Activated CD4-positive, alpha-beta T cell treated with anti-CD3 and anti-CD28 coated beads for 36 hours (primary cell): Measurements from ENCODE around the gene TM2D3. TPM values are rescaled to one million over a fixed set of nuclear protein-coding genes. Genes with fewer than 3 reads are reported as not detected.
"Not testable (repeated sequence)": the region's sequence is repeated elsewhere in the genome, so short reads cannot be mapped to it uniquely, and the experiment has no call there.

Experiments used
- ATAC-seq: fragments of 200-7000 bp; cut with Tn5 transposase; one replicate; pipeline ENCODE4 v1.10.0; 2021; ENCODE audit warnings: mild to moderate bottlenecking, moderate library complexity
- CTCF ChIA-PET: fragments of 350-600 bp; sonication (Branson Sonifier 250); formaldehyde crosslinking; loops from one replicate; lab custom pipeline; 2021; ENCODE audit warnings: antibody characterized with exemption; lab: Charles Lee
- POLR2A ChIA-PET: fragments of 350-600 bp; sonication (Branson Sonifier 250); formaldehyde crosslinking; loops from one replicate; lab custom pipeline; 2021; ENCODE audit warnings: antibody characterized with exemption, inconsistent platforms; lab: Charles Lee
- DNase-seq: peaks from one replicate; pipeline ENCODE4 v3.0.0-alpha.2; 2020
- H3K27ac Mint-ChIP-seq: one replicate; pipeline ENCODE4 v1.8.0; 2021; ENCODE audit warnings: mixed read lengths
- H3K27me3 Mint-ChIP-seq: one replicate; pipeline ENCODE4 v1.8.0; 2021; ENCODE audit warnings: mixed read lengths
- H3K36me3 Mint-ChIP-seq: one replicate; pipeline ENCODE4 v1.8.0; 2021; ENCODE audit warnings: low read depth, mixed read lengths
- H3K4me1 Mint-ChIP-seq: one replicate; pipeline ENCODE4 v1.8.0; 2021; ENCODE audit warnings: mixed read lengths
- H3K4me3 Mint-ChIP-seq: one replicate; pipeline ENCODE4 v1.8.0; 2021; ENCODE audit warnings: mild to moderate bottlenecking, moderate library complexity, mixed read lengths
- H3K9me3 Mint-ChIP-seq: one replicate; pipeline ENCODE4 v1.8.0; 2021; ENCODE audit warnings: low read depth, mixed read lengths
- intact Hi-C, 2 experiments: fragments of 100-400 bp; cut with DNase I in 1 of 2; cut with micrococcal nuclease in 1 of 2; formaldehyde crosslinking; loops; one replicate each; pipeline versions ENCODE4 v1.14.2 to v1.15.1; 2022 to 2024; cut with DNase I, micrococcal nuclease
- total RNA-seq, 2 experiments: library from RNA; stranded (reverse); gene quantifications; one replicate each; pipeline ENCODE4 v1.2.3, GENCODE V29; 2021

The TM2D3 gene
- total RNA-seq, 2 experiments from 2014 or later: 34.3 to 35.9 TPM

DNA sequence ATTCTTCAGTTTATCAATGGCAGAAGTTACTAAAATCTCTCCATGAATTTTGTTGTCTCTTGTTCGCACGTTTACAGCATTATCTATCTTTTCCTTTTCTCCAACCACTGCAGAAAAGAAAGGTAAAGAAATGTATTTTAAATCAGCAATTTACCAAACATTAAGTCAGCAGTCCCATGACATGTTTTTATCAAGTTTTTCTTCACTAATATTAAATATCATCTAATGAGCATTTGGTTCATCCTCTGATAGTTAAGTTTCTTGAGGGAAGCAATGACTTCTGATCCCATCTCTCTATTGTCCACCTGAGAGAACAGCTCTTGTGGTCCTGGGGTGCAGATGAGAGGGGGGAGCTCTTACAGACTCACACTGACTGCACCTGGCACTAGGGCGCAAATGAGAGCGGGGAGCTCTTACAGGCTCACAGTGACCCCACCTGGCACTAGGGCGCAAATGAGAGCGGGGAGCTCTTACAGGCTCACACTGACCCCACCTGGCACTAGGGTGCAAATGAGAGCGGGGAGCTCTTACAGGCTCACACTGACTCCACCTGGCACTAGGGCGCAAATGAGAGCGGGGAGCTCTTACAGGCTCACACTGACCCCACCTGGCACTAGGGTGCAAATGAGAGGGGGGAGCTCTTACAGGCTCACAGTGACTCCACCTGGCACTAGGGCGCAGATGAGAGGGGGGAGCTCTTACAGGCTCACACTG lies 2.6 kb upstream of the TM2D3 start:
- CTCF ChIA-PET: interaction anchor here (2.3 kb wide), 1 partner anchor 14 kb away, joined by 15 read pairs; no protein-coding TSS in a partner anchor
- ATAC-seq, H3K27me3 Mint-ChIP-seq, POLR2A ChIA-PET, H3K4me3 Mint-ChIP-seq, H3K9me3 Mint-ChIP-seq: not testable (repeated sequence)
- intact Hi-C loops: loop anchor here in 1 of 2 experiments (5.0 kb wide), 1 partner anchor 1057 kb away; no protein-coding TSS in a partner anchor
- Mint-ChIP-seq H3K36me3 (peaks cover 15% of the 10 kb centered on the region), H3K4me1 (peaks cover 28% of the 10 kb centered on the region), H3K27ac (peak overlapping the region; percentile 75)
- DNase-seq: peak; percentile 36

DNA sequence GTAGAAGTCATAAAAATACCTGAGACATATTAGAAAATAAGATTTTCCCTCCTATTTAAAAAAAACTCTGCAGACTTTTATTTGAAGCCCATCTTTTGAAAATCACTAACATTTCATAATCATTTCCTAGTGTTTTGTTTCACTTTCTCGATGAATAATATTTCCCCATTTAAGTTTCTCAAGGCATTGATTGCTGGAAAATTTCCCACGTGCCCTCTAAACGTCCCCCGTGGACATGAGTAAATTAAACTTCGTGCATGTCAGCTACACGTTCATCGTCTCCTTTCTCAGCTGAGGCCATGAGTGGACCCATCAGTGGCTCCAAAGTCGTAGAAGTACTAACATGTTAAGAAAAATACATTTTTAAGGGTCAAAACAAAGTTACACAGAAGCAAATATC lies 2.0 kb upstream of the TM2D3 start:
- ATAC-seq (no peak), DNase-seq (no peak)
- Mint-ChIP-seq H3K36me3 (peaks cover 20% of the 10 kb centered on the region), H3K4me3 (no peak overlapping the region), H3K27ac (peak overlapping the region; percentile 75), H3K27me3 (no peaks in the 10 kb centered on the region), H3K4me1 (peaks cover 34% of the 10 kb centered on the region), H3K9me3 (no peaks in the 10 kb centered on the region)
- CTCF ChIA-PET: interaction anchor here (2.3 kb wide), 1 partner anchor 13 kb away, joined by 15 read pairs; no protein-coding TSS in a partner anchor
- POLR2A ChIA-PET: no interaction called here
- intact Hi-C loops: loop anchor here in 1 of 2 experiments (5.0 kb wide), 1 partner anchor 1057 kb away; no protein-coding TSS in a partner anchor

DNA sequence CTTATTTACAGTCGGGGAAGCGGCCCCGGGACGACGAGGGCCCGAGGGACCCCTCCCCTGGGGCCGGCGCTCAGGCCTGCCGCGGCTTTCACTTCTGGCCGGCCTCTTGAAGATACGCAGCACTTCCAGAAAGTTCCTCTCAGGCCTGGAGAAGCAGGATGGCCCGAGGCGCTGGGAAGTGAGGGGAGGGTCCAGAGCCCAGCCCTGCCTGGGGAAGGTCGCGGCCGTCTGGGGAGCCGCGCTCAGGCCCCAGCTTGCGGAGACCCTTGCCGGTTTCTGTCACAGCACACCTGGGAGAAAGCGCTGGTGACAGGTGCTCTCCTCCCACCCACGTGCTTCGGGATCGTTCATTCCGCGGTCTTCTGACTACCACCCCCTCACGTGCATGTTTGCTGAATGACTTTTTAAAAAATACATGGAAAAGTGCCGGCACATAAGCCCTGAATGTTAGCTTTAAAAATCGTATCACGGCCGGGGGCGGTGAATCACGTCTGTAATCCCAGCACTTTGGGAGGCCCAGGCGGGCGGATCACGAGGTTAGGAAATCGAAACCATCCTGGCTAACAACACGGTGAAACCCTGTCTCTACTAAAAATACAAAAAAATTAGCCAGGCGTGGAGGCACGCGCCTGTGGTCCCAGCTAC lies 727 bp upstream of the TM2D3 start:
- Mint-ChIP-seq H3K27ac (peak overlapping the region; percentile 94), H3K9me3 (no peaks in the 10 kb centered on the region), H3K27me3 (no peaks in the 10 kb centered on the region), H3K4me1 (peaks cover 41% of the 10 kb centered on the region), H3K4me3 (peak overlapping the region; percentile 91), H3K36me3 (peaks cover 28% of the 10 kb centered on the region)
- intact Hi-C loops: loop anchor here (1.0 to 5.0 kb wide), 10 partner anchors 70 to 1056 kb away; partner anchors contain the start of genes SELENOS (in 1 of the 2), SNRPA1 (in 1 of the 2) and TARS3 (in 1 of the 2)
- ChIA-PET POLR2A (no interaction called here), CTCF (interaction anchor here (0.8 to 2.3 kb wide), 3 partner anchors 11 to 12 kb away, joined by 4 to 15 read pairs (median 12); no protein-coding TSS in a partner anchor)
- ATAC-seq: no peak
- peak; percentile 41 for DNase-seq

DNA sequence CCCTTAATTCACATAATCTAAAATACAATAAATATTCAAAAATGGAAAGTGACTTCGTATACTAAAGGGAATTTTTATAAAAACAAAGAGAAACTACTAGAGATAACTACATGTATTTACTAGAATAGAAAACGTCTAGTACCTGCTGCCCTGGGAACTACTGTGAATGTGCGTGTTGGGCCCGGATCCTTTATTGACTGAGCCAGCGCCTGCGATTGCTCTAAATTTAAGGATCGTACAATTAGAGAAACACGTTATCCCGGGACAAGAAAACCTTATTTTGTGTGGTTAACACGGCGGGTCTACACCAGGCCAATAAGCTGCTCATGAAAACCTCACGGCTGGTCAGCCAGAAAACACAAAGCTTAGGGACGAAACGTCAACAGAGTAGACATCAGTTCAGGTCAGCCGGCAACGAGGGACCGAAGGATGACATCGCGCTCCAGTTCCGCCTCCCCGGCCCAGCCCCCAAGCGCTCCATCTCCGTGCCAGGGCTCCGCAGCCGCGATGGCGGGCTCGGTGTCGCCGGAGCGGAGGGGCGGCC lies 555 bp downstream of the TM2D3 start:
- peak overlapping the region; percentile 91 for H3K4me3 Mint-ChIP-seq
- peaks cover 31% of the 10 kb centered on the region for H3K36me3 Mint-ChIP-seq
- no peak for DNase-seq
- H3K9me3 Mint-ChIP-seq: no peaks in the 10 kb centered on the region
- H3K27me3 Mint-ChIP-seq: no peaks in the 10 kb centered on the region
- intact Hi-C loops: loop anchor here (1.0 to 5.0 kb wide), 10 partner anchors 71 to 1054 kb away; partner anchors contain the start of genes SELENOS (in 1 of the 2), SNRPA1 (in 1 of the 2) and TARS3 (in 1 of the 2)
- H3K4me1 Mint-ChIP-seq: peaks cover 44% of the 10 kb centered on the region
- POLR2A ChIA-PET: interaction anchor here (0.5 to 0.7 kb wide), 2 partner anchors 357 to 367 kb away, joined by 3 read pairs; no protein-coding TSS in a partner anchor
- CTCF ChIA-PET: interaction anchor here (0.8 to 1.7 kb wide), 4 partner anchors 9 to 355 kb away, joined by 3 to 12 read pairs (median 3); no protein-coding TSS in a partner anchor
- ATAC-seq: peak; percentile 56
- H3K27ac Mint-ChIP-seq: peak overlapping the region; percentile 97

DNA sequence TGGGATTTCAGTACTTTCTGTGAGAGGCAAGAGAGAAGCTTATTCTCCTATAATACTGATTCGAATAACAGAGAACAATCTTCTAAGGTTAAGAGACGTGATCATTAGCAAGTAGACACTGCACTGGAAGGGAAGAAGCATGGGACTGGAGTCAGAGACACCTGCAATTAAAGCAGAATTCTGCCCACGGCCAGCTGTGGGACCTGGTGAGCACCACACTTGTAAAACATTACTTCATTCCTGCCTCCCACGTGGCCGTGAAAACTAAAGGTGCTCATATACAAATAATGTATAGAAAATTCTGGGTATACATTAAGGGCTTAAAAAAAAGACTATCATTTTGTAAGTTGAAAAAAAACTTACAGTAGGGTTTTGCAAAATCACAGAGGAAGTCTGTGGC lies 2.0 kb downstream of the TM2D3 start:
- ChIA-PET CTCF (interaction anchor here (0.9 to 1.7 kb wide), 4 partner anchors 8 to 361 kb away, joined by 3 to 10 read pairs (median 3); partner anchors contain the start of gene SNRPA1), POLR2A (interaction anchor here (0.8 kb wide), 1 partner anchor 73 kb away, joined by 8 read pairs; the partner anchor contains the start of gene TARS3)
- Mint-ChIP-seq H3K27me3 (no peaks in the 10 kb centered on the region), H3K27ac (peak overlapping the region; percentile 97), H3K36me3 (peaks cover 44% of the 10 kb centered on the region), H3K9me3 (no peaks in the 10 kb centered on the region), H3K4me3 (peak overlapping the region; percentile 91), H3K4me1 (peaks cover 52% of the 10 kb centered on the region)
- intact Hi-C loops: loop anchor here in 1 of 2 experiments (1.0 to 5.0 kb wide), 2 partner anchors 8 to 1053 kb away; no protein-coding TSS in a partner anchor
- DNase-seq (no peak), ATAC-seq (no peak)

DNA sequence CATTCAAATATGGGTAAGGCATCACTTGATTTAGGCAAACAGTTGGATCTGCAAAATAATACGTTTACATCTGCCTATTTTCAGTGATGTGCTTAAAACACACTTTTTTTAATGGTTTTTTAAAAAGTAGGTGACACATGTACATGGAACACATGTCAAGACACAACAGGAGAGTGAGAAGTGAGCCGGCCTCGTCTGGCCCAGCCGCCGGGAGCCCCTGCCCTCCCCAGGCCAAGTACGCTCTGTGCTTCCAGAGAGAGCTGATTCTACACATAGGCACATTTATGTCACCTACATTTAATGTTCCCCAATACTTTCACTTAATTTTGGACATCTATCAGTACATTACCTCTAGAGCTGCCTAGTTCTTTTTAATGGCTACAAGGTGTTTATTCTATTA lies 3.8 kb downstream of the TM2D3 start:
- no peaks in the 10 kb centered on the region for H3K27me3 Mint-ChIP-seq
- CTCF ChIA-PET: no interaction called here
- intact Hi-C loops: loop anchor here in 1 of 2 experiments (10.0 kb wide), 2 partner anchors 564 to 634 kb away; no protein-coding TSS in a partner anchor
- peaks cover 51% of the 10 kb centered on the region for H3K36me3 Mint-ChIP-seq
- H3K4me1 Mint-ChIP-seq: peaks cover 44% of the 10 kb centered on the region
- DNase-seq (no peak), ATAC-seq (no peak)
- no peaks in the 10 kb centered on the region for H3K9me3 Mint-ChIP-seq
- no peak overlapping the region for H3K4me3 Mint-ChIP-seq
- POLR2A ChIA-PET: no interaction called here
- peak overlapping the region; percentile 43 for H3K27ac Mint-ChIP-seq

DNA sequence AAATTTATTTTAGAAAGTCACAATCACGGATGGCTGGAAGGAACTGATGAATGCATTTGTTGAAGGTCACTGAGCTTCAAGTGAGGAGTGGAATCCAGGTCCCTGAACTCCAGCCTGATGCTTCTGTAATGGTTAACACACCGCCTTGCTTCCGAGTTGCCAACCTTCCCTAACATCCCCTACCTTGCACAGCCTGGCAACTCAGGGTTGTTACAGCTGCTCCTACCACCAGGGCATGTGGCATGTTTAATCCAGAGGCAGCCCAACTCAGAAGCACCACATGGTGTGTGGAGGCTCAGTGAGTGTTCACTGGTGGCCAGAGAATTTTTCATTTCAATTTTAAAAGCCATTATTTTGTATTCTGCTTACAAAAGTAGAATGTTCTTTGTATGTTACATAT lies 4.9 kb downstream of the TM2D3 start:
- intact Hi-C loops: loop anchor here in 1 of 2 experiments (10.0 kb wide), 2 partner anchors 562 to 632 kb away; no protein-coding TSS in a partner anchor
- Mint-ChIP-seq H3K36me3 (peaks cover 57% of the 10 kb centered on the region), H3K4me1 (peaks cover 53% of the 10 kb centered on the region), H3K9me3 (no peaks in the 10 kb centered on the region), H3K4me3 (no peak overlapping the region), H3K27me3 (no peaks in the 10 kb centered on the region), H3K27ac (no peak overlapping the region)
- ATAC-seq (no peak), DNase-seq (no peak)
- CTCF ChIA-PET: interaction anchor here (1.5 kb wide), 1 partner anchor 328 kb away, joined by 3 read pairs; no protein-coding TSS in a partner anchor
- POLR2A ChIA-PET: no interaction called here

DNA sequence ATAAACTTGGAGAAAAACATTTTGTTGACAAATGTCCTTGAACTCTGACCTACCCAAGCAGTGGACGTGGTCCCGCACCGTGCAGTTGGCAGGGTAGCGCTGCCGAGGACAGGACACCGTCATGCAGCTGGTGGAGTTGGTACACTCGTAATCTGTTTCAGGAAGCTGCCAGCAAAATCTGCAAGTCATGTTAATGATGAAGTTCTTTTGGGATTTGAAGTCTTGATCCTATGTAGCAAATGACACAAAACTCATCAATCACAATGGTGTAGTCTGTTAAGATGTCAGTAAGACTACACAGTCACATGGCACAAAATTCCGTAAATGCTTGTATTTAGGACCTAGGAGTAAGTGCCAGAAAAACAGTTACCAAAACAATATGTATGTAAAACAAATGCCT lies 5.5 kb downstream of the TM2D3 start:
- no peak for DNase-seq
- intact Hi-C loops: loop anchor here in 1 of 2 experiments (10.0 kb wide), 2 partner anchors 562 to 632 kb away; no protein-coding TSS in a partner anchor
- Mint-ChIP-seq H3K27ac (peak overlapping the region; percentile 47), H3K4me3 (no peak overlapping the region), H3K36me3 (peaks cover 57% of the 10 kb centered on the region), H3K4me1 (peaks cover 59% of the 10 kb centered on the region), H3K27me3 (no peaks in the 10 kb centered on the region), H3K9me3 (no peaks in the 10 kb centered on the region)
- no peak for ATAC-seq
- CTCF ChIA-PET: interaction anchor here (0.6 to 1.5 kb wide), 2 partner anchors 164 to 328 kb away, joined by 3 read pairs; no protein-coding TSS in a partner anchor
- POLR2A ChIA-PET: no interaction called here

DNA sequence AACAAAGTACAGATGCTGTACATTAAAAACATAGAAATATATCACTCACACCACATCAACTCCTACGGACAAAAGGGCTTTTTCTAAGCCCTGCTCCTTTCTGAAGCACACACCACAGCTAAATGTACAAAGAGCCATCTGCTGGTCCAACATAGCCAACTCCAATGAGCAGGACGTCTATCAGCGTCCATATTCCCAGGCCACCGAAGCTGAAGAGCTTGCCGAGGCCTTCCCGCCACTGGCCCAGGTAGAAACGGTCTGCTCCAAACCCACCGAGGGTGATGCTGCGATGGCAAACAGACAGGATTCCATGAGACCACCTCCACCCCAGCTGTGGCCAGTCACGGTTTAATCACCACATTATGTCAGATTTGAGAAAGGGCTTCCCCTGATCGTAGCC lies 9.8 kb downstream of the TM2D3 start:
- intact Hi-C loops: loop anchor here (1.0 to 10.0 kb wide), 4 partner anchors 8 to 628 kb away; no protein-coding TSS in a partner anchor
- no peaks in the 10 kb centered on the region for H3K9me3 Mint-ChIP-seq
- H3K27me3 Mint-ChIP-seq: no peaks in the 10 kb centered on the region
- peaks cover 36% of the 10 kb centered on the region for H3K4me1 Mint-ChIP-seq
- peaks cover 57% of the 10 kb centered on the region for H3K36me3 Mint-ChIP-seq
- POLR2A ChIA-PET: no interaction called here
- H3K27ac Mint-ChIP-seq: peak overlapping the region; percentile 83
- H3K4me3 Mint-ChIP-seq: no peak overlapping the region
- CTCF ChIA-PET: interaction anchor here (0.6 to 5.1 kb wide), 17 partner anchors 7 to 356 kb away, joined by 3 to 46 read pairs (median 6); partner anchors contain the start of genes SNRPA1 and TM2D3
- DNase-seq (no peak), ATAC-seq (no peak)

DNA sequence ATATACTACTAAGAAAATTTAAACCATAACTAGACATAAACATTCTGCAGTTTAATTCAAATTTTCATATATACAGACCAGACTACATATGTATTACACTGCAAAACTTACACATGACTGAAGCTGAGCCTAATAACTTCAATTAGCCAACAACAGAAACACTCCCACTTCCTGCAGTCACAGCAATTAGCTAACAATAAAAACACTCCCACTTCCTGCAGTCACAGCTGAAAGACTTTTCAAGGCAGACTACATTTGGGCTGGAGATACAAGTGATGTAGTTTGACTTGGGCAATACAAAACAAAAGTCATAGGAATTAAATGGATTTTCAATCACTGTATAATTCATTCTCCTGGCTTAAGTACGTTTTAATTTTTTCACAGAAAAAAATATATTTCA lies 10.3 kb downstream of the TM2D3 start:
- Mint-ChIP-seq H3K36me3 (peaks cover 55% of the 10 kb centered on the region), H3K4me3 (no peak overlapping the region), H3K27ac (peak overlapping the region; percentile 28), H3K27me3 (no peaks in the 10 kb centered on the region), H3K4me1 (peaks cover 33% of the 10 kb centered on the region), H3K9me3 (no peaks in the 10 kb centered on the region)
- ATAC-seq (no peak), DNase-seq (no peak)
- POLR2A ChIA-PET: interaction anchor here (0.6 kb wide), 1 partner anchor 87 kb away, joined by 4 read pairs; no protein-coding TSS in a partner anchor
- intact Hi-C loops: loop anchor here (1.0 to 10.0 kb wide), 6 partner anchors 8 to 627 kb away; partner anchors contain the start of gene SNRPA1 (in 1 of the 2)
- CTCF ChIA-PET: interaction anchor here (0.6 to 5.1 kb wide), 25 partner anchors 8 to 356 kb away, joined by 3 to 46 read pairs (median 4); partner anchors contain the start of genes SNRPA1 and TM2D3
